ENCODE results near the gene TMEM245.

- TF ChIP-seq CTCF (IDR thresholded peaks at IDR 0.05) (no peak), POLR2A (IDR thresholded peaks at IDR 0.05) (no peak)
These were observed 92.6 kb downstream of the TMEM245 start for GRCh38 chr9:109027176-109027575.
